Endothelial cell of umbilical vein (primary cell): ENCODE measurements around the gene CYP3A4. TPM values are rescaled to one million over a fixed set of nuclear protein-coding genes. Genes with fewer than 3 reads are reported as not detected.

Experiments
- BruUV-seq: library from RNA; stranded (reverse); fragments of 400-500 nt; replicated peaks from 2 replicates; lab custom pipeline; 2021; lab: Mats Ljungman, UMichigan
- CTCF ChIA-PET: fragments of 300-600, 350-600 bp; sonication (Branson Sonifier 250); formaldehyde crosslinking; loops from one replicate; lab custom pipeline; 2021; ENCODE audit warnings: antibody characterized with exemption, inconsistent platforms; lab: Charles Lee
- POLR2A ChIA-PET: fragments of 300-600, 350-600 bp; sonication (Branson Sonifier 250); formaldehyde crosslinking; loops from one replicate; lab custom pipeline; 2021; ENCODE audit warnings: antibody characterized with exemption, inconsistent platforms; lab: Charles Lee
- DNase-seq: peaks from one replicate; pipeline ENCODE4 v3.0.0-alpha.2; 2011; ENCODE audit warnings: low read depth, low spot score
- FAIRE-seq: peaks from 2 replicates; lab custom pipeline; 2011; peaks lifted over from hg19 to GRCh38; lab: Jason Lieb, UNC
- H2AFZ ChIP-seq: 2 replicates; pipeline ENCODE4 v1.6.0; 2012; ENCODE audit warnings: low read depth, low read length, control low read depth, inconsistent platforms
- H3K27ac ChIP-seq: 2 replicates; pipeline ENCODE4 v1.5.1; 2011; ENCODE audit warnings: low read depth, mild to moderate bottlenecking, control low read depth, low read length, moderate library complexity; ENCODE audit not compliant: insufficient read depth
- H3K27me3 ChIP-seq, 2 experiments: 2 replicates each; pipeline versions ENCODE4 v1.6.0 to v1.6.1; 2011; ENCODE audit warnings: low read length in 2 of 2, mixed read lengths in 1 of 2; ENCODE audit not compliant: control insufficient read depth in 2 of 2, insufficient read depth in 2 of 2
- H3K36me3 ChIP-seq, 2 experiments: 2 replicates in 1 of 2; 3 replicates in 1 of 2; pipeline ENCODE4 v1.5.1; 2011; ENCODE audit warnings: low read length in 2 of 2, mild to moderate bottlenecking in 1 of 2, moderate library complexity in 1 of 2; ENCODE audit not compliant: control insufficient read depth in 2 of 2, insufficient read depth in 2 of 2; ENCODE audit errors: extremely low read depth in 1 of 2
- H3K4me1 ChIP-seq: 3 replicates; pipeline ENCODE4 v1.5.1; 2011; ENCODE audit warnings: mild to moderate bottlenecking, low read length; ENCODE audit not compliant: control insufficient read depth, insufficient read depth; ENCODE audit errors: extremely low read depth
- H3K4me2 ChIP-seq: 2 replicates; pipeline ENCODE4 v1.6.1; 2011; ENCODE audit warnings: low read length, control low read depth, mixed read lengths; ENCODE audit not compliant: insufficient read depth
- H3K4me3 ChIP-seq, 3 experiments: fragments of 200-600 bp in 1 of 3; sonication (generic), shearing (Covaris generic) in 1 of 3; replicated peaks in 1 of 3; 2 replicates each; pipeline ENCODE4 v1.5.1; 2011 to 2016; ENCODE audit warnings: control low read depth in 3 of 3, low read length in 3 of 3, mild to moderate bottlenecking in 2 of 3, inconsistent platforms in 1 of 3, low read depth in 1 of 3, moderate library complexity in 1 of 3; ENCODE audit not compliant: insufficient read depth in 1 of 3
- H3K79me2 ChIP-seq: 2 replicates; pipeline ENCODE4 v1.6.0; 2012; ENCODE audit warnings: low read length, inconsistent platforms; ENCODE audit not compliant: control insufficient read depth, insufficient read depth
- H3K9ac ChIP-seq: replicated peaks from 2 replicates; pipeline ENCODE3; 2011; ENCODE audit warnings: low read length, control low read depth; ENCODE audit not compliant: insufficient read depth; ENCODE audit errors: extremely low read depth
- H3K9me1 ChIP-seq: replicated peaks from 3 replicates; pipeline ENCODE4 v1.6.0; 2011; ENCODE audit warnings: mild to moderate bottlenecking, low read length; ENCODE audit not compliant: control insufficient read depth, insufficient read depth; ENCODE audit errors: extremely low read depth
- H3K9me3 ChIP-seq: replicated peaks from 2 replicates; pipeline ENCODE4 v1.5.1; 2012; ENCODE audit warnings: low read length, inconsistent platforms; ENCODE audit not compliant: control insufficient read depth, insufficient read depth
- H4K20me1 ChIP-seq: replicated peaks from 2 replicates; pipeline ENCODE3; 2011; ENCODE audit warnings: mild to moderate bottlenecking, low read length; ENCODE audit not compliant: control insufficient read depth, insufficient read depth; ENCODE audit errors: extremely low read depth
- CTCF ChIP-seq, 2 donors: IDR thresholded peaks; 1 replicate in 1 of 2; 2 replicates in 1 of 2; pipeline ENCODE4 v1.5.1; 2011; ENCODE audit warnings: low read length in 2 of 2, mild to moderate bottlenecking in 2 of 2, moderate library complexity in 2 of 2, control low read depth in 1 of 2, inconsistent platforms in 1 of 2, low read depth in 1 of 2; ENCODE audit not compliant: insufficient read depth in 1 of 2; ENCODE audit errors: extremely low read depth in 1 of 2
- EZH2 ChIP-seq: IDR thresholded peaks from 2 replicates; pipeline ENCODE4 v1.6.1; 2012; ENCODE audit warnings: borderline replicate concordance, low read depth, mild to moderate bottlenecking, moderate library complexity, low read length, inconsistent platforms; ENCODE audit not compliant: severe bottlenecking
- FOS ChIP-seq: IDR thresholded peaks from 2 replicates; pipeline ENCODE4 v1.6.1; 2011; ENCODE audit warnings: mild to moderate bottlenecking, low read length, moderate library complexity, borderline replicate concordance; ENCODE audit not compliant: insufficient read depth
- GATA2 ChIP-seq: IDR thresholded peaks from 2 replicates; pipeline ENCODE4 v1.7.0; 2011; ENCODE audit warnings: low read depth, mild to moderate bottlenecking, moderate library complexity, mixed read lengths, low read length; ENCODE audit not compliant: insufficient read length, insufficient read depth
- JUN ChIP-seq: IDR thresholded peaks from 2 replicates; pipeline ENCODE4 v1.6.1; 2011; ENCODE audit warnings: borderline replicate concordance, low read depth; ENCODE audit not compliant: insufficient read length, insufficient read depth
- MAX ChIP-seq: IDR thresholded peaks from 2 replicates; pipeline ENCODE4 v1.6.1; 2011; ENCODE audit not compliant: insufficient read depth, insufficient read length
- MYC ChIP-seq: IDR thresholded peaks from one replicate; pipeline ENCODE4 v1.6.1; 2011; ENCODE audit warnings: mild to moderate bottlenecking, low read depth, low read length
- POLR2A ChIP-seq: IDR thresholded peaks from 2 replicates; pipeline ENCODE4 v1.6.1; 2012; ENCODE audit warnings: low read depth, mild to moderate bottlenecking, control low read depth, low read length
- POLR2AphosphoS5 ChIP-seq: IDR thresholded peaks from 2 replicates; pipeline ENCODE4 v1.6.1; 2012; ENCODE audit warnings: low read depth, mild to moderate bottlenecking, control low read depth, low read length, moderate library complexity; ENCODE audit not compliant: insufficient read depth
- dilution Hi-C: fragments of 300-500 bp; cut with MboI; formaldehyde crosslinking; loops from one replicate; pipeline ENCODE4 v1.15.0; 2019; ENCODE audit warnings: low sequenced_read_pairs; ENCODE audit not compliant: extremely low pct_ligation_motif_present
- intact Hi-C: fragments of 100-400 bp; cut with micrococcal nuclease; formaldehyde crosslinking; loops from one replicate; pipeline ENCODE4 v1.10.0; 2022
- polyA plus RNA-seq, 4 experiments: library from polyadenylated mRNA; depleted of rRNA in 3 of 4; stranded (reverse) in 3 of 4; unstranded in 1 of 4; fragments of >200 nt; gene quantifications; 2 replicates each; pipeline versions ENCODE4 v1.2.1 to v1.2.3, GENCODE V29; 2011 to 2012; ENCODE audit warnings: missing spikeins in 1 of 4
- total RNA-seq: library from RNA; stranded (reverse); gene quantifications from 2 replicates; pipeline ENCODE4 v1.2.3, GENCODE V29; 2021

The CYP3A4 gene
- total and polyA plus RNA-seq, 2 donors (not counting 3 experiments of a cell fraction or from before 2014, with no cell fraction given): not detected

- Histone ChIP-seq H3K9me1 (no peaks in the 10 kb centered on the region), H3K36me3 (no peaks in the 10 kb centered on the region), H3K27ac (no peak overlapping the region), H3K9ac (no peak overlapping the region), H3K4me3 (no peak overlapping the region), H2AFZ (no peak overlapping the region), H3K9me3 (no peaks in the 10 kb centered on the region), H3K4me2 (no peak overlapping the region), H3K4me1 (no peaks in the 10 kb centered on the region), H4K20me1 (no peaks in the 10 kb centered on the region), H3K79me2 (no peaks in the 10 kb centered on the region), H3K27me3 (peaks cover 0 to 2% of the 10 kb centered on the region in 2 experiments)
- dilution Hi-C loops: no loop called here
- no TSS peak for BruUV-seq
- FAIRE-seq (no peak), DNase-seq (no peak)
- TF ChIP-seq POLR2AphosphoS5 (no peak), EZH2 (no peak), POLR2A (no peak), JUN (no peak), MYC (no peak), GATA2 (no peak), FOS (no peak), MAX (no peak), CTCF (IDR thresholded peaks at IDR 0.05; ENCODE audit: extremely low read depth in 1 of 2, insufficient read depth in 1 of 2, low read depth in 1 of 2, low read length in 2 of 2) (no peak)
- ChIA-PET CTCF (no interaction called here), POLR2A (no interaction called here)
- intact Hi-C loops: no loop called here
Measured at GRCh38 chr7:99790407-99790806, 6.4 kb upstream of the CYP3A4 start.
